HCT116 (cell line): ENCODE measurements around the gene GRID2IP. TPM values are rescaled to one million over a fixed set of nuclear protein-coding genes. Genes with fewer than 3 reads are reported as not detected.
"Not testable (repeated sequence)": the region's sequence is repeated elsewhere in the genome, so short reads cannot be mapped to it uniquely, and the experiment has no call there.

Experiments used
- ATAC-seq: fragments of 200-7000 bp; cut with Tn5 transposase; 2 replicates; pipeline ENCODE4 v1.9.1; 2020; ENCODE audit warnings: mild to moderate bottlenecking, moderate library complexity
- BruUV-seq: library from RNA; stranded (reverse); fragments of 400-500 nt; replicated peaks from 2 replicates; lab custom pipeline; 2021; lab: Mats Ljungman, UMichigan
- CTCF ChIA-PET: fragments of 300-600 bp; sonication (Branson Sonifier 250); formaldehyde crosslinking; loops from one replicate; lab custom pipeline; 2021; ENCODE audit warnings: antibody characterized with exemption; lab: Charles Lee
- POLR2A ChIA-PET: fragments of 300-600, 350-600 bp; sonication (Branson Sonifier 250); formaldehyde crosslinking; loops from one replicate; lab custom pipeline; 2021; ENCODE audit warnings: antibody characterized with exemption; lab: Charles Lee
- RAD21 ChIA-PET, 2 experiments: fragments of 300-600 bp; sonication (Branson Sonifier 250); formaldehyde crosslinking; loops; one replicate each; lab custom pipeline; 2023; ENCODE audit warnings: low total read pairs in 2 of 2; ENCODE audit not compliant: uncharacterized antibody in 2 of 2, unreplicated experiment in 2 of 2, low non-redundant PET in 1 of 2; lab: Charles Lee
- DNase-seq: peaks from one replicate; pipeline ENCODE4 v3.0.0-alpha.2; 2010; ENCODE audit warnings: low read depth, low spot score
- H2AFZ ChIP-seq: fragments of 200-600 bp; shearing (Covaris generic), sonication (generic); 2 replicates; pipeline ENCODE4 v1.6.1; 2017; ENCODE audit warnings: low read depth, mixed run types, mixed read lengths, antibody characterized with exemption, low read length; ENCODE audit not compliant: poor library complexity, severe bottlenecking
- H3K27ac ChIP-seq: 2 replicates; pipeline ENCODE4 v1.5.1; 2012; ENCODE audit warnings: low read depth, low read length
- H3K27me3 ChIP-seq: fragments of 200-600 bp; sonication (generic); 2 replicates; pipeline ENCODE4 v1.6.1; 2016; ENCODE audit warnings: mixed run types, low read length, mixed read lengths; ENCODE audit not compliant: insufficient read depth
- H3K36me3 ChIP-seq, 2 experiments: fragments of 200-500 bp in 1 of 2; fragments of 200-600 bp in 1 of 2; sonication (Bioruptor generic) in 1 of 2; sonication (generic) in 1 of 2; 2 replicates each; pipeline versions ENCODE4 v1.5.1 to v1.6.1; 2014 to 2016; ENCODE audit warnings: low read length in 2 of 2, inconsistent platforms in 1 of 2, mixed read lengths in 1 of 2, mixed run types in 1 of 2; ENCODE audit not compliant: insufficient read depth in 2 of 2, control insufficient read depth in 1 of 2
- H3K4me1 ChIP-seq, 2 experiments: fragments of 200-600 bp in 1 of 2; sonication (generic) in 1 of 2; 2 replicates each; pipeline versions ENCODE4 v1.5.1 to v1.6.1; 2012 to 2017; ENCODE audit warnings: low read length in 2 of 2, inconsistent platforms in 1 of 2, mild to moderate bottlenecking in 1 of 2, mixed read lengths in 1 of 2, mixed run types in 1 of 2, moderate library complexity in 1 of 2; ENCODE audit not compliant: insufficient read depth in 2 of 2, control insufficient read depth in 1 of 2
- H3K4me2 ChIP-seq: fragments of 200-600 bp; sonication (generic); 2 replicates; pipeline ENCODE4 v1.6.1; 2017; ENCODE audit warnings: mixed run types, low read length, mixed read lengths
- H3K4me3 ChIP-seq, 2 experiments: fragments of 200-600 bp in 1 of 2; sonication (generic) in 1 of 2; replicated peaks in 1 of 2; 2 replicates each; pipeline ENCODE4 v1.5.1; 2011 to 2016; ENCODE audit warnings: low read length in 2 of 2, control low read depth in 1 of 2, low read depth in 1 of 2, mild to moderate bottlenecking in 1 of 2, mixed read lengths in 1 of 2, mixed run types in 1 of 2
- H3K79me2 ChIP-seq: fragments of 200-600 bp; sonication (generic); 2 replicates; pipeline ENCODE4 v1.6.1; 2017; ENCODE audit warnings: mild to moderate bottlenecking, mixed run types, low read length, moderate library complexity, mixed read lengths; ENCODE audit not compliant: insufficient read depth
- H3K9ac ChIP-seq: fragments of 200-600 bp; sonication (generic); 2 replicates; pipeline ENCODE4 v1.6.1; 2016; ENCODE audit warnings: low read length, mixed read lengths
- H3K9me2 ChIP-seq: fragments of 200-600 bp; sonication (generic), shearing (Covaris generic); 2 replicates; pipeline ENCODE4 v1.6.1; 2017; ENCODE audit warnings: mixed run types, mild to moderate bottlenecking, moderate library complexity; ENCODE audit not compliant: insufficient read depth
- H3K9me3 ChIP-seq, 2 experiments: fragments of 200-500 bp in 1 of 2; fragments of 200-600 bp in 1 of 2; sonication (Bioruptor generic) in 1 of 2; sonication (generic) in 1 of 2; 2 replicates each; pipeline ENCODE4 v1.6.1; 2014 to 2017; ENCODE audit warnings: low read length in 2 of 2, mixed read lengths in 2 of 2, inconsistent platforms in 1 of 2, low read depth in 1 of 2, mild to moderate bottlenecking in 1 of 2, mixed run types in 1 of 2, moderate library complexity in 1 of 2; ENCODE audit not compliant: control insufficient read depth in 1 of 2, insufficient read depth in 1 of 2
- H4K20me1 ChIP-seq: fragments of 200-600 bp; sonication (generic), shearing (Covaris generic); 2 replicates; pipeline ENCODE4 v1.6.1; 2017; ENCODE audit warnings: mixed run types, mild to moderate bottlenecking, moderate library complexity; ENCODE audit not compliant: insufficient read depth
- ELF1 ChIP-seq: IDR thresholded peaks from 2 replicates; pipeline ENCODE4 v1.6.1; 2012; ENCODE audit warnings: low read depth, borderline replicate concordance
- POLR2A ChIP-seq: IDR thresholded peaks from 2 replicates; pipeline ENCODE4 v1.7.0; 2011; ENCODE audit warnings: borderline replicate concordance; ENCODE audit not compliant: insufficient read depth, insufficient read length; ENCODE audit errors: extremely low read depth
- POLR2AphosphoS5 ChIP-seq: IDR thresholded peaks from 2 replicates; pipeline ENCODE4 v1.6.1; 2011; ENCODE audit warnings: mild to moderate bottlenecking, low read depth, low read length, moderate library complexity
- RAD21 ChIP-seq: IDR thresholded peaks from 2 replicates; pipeline ENCODE4 v1.6.1; 2012; ENCODE audit warnings: low read depth, mild to moderate bottlenecking
- SIN3A ChIP-seq: IDR thresholded peaks from 2 replicates; pipeline ENCODE4 v1.6.1; 2012; ENCODE audit warnings: low read depth
- intact Hi-C: fragments of 100-400 bp; cut with micrococcal nuclease; formaldehyde crosslinking; loops from 2 replicates; pipeline ENCODE4 v1.10.0; 2022
- total RNA-seq: library from RNA; stranded (reverse); gene quantifications from one replicate; pipeline ENCODE4 v1.2.1, GENCODE V29; 2021; ENCODE audit not compliant: unreplicated experiment

The GRID2IP gene
- total RNA-seq, 1 experiment from 2014 or later, result 3.2 TPM

DNA sequence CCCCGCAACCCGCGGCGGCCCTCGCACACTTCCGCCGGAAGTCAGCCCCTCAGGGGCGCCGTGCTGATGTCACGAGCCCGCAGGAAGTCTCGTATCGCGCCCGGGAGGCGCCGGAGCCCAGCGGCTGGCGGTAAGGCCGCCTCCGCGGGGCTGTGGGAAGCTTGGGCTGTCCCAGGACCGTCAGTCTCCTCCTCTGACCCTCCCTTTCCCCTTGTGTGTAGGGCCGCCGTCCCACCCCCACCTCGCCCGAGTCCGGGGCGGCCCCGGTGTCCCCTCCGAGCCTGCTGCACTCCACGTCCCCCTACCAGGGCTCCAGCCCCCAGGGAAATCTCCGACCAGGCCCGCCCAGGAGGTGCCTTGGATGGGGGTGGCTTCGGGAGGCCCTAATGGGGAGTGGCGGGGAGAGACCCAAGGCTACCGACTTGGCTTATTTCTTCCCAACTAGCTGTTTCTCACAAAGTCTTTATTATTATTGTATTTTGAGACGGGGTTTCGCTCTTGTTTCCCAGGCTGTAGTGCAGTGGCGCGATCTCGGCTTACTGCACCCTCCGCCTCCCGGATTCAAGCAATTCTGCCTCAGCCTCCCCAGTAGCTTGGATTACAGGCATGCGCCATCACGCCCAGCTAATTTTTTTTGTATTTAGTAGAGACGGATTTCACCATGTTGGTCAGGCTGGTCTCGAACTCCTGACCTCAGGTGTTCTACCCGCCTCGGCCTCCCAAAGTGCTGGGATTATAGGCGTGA, 26.3 kb upstream of the GRID2IP start, which contains the start of gene ZDHHC4 (continued):
- TF ChIP-seq SIN3A (peak; percentile 82; the same call in 1 of the 2 replicates), POLR2A (peak; percentile 92), POLR2AphosphoS5 (peak; percentile 99), ELF1 (no peak; the same call in 1 of the 2 replicates), RAD21 (no peak)

DNA sequence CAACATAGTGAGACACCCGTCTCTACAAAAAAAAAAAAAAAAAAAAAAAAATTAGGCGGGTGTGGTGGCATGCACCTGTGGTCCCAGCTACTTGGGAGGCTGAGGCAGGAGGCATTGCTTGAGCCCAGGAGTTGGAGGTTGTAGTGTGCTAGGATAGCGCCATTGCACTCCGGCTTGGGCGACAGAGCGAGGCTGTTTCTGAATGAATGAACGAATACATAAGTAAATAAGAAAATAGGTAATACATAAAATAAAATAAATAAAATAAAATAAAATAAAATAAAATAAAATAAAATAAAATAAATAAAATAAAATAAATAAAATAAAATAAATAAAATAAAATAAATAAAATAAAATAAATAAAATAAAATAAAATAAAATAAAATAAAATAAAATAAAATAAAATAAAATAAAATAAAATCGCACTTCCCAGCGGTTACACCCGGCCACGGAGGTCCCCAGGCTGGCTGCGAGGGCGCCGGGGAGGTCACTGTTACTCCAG, 25.7 kb upstream of the GRID2IP start:
- H3K27me3 ChIP-seq, H2AFZ ChIP-seq, H3K9me2 ChIP-seq, intact Hi-C loops, DNase-seq, ATAC-seq, H3K9me3 ChIP-seq, RAD21 ChIA-PET, H4K20me1 ChIP-seq, H3K36me3 ChIP-seq, BruUV-seq: not testable (repeated sequence)
- peak overlapping the region; percentile 82 for H3K9ac ChIP-seq
- ChIA-PET CTCF (interaction anchor here (2.0 kb wide), 1 partner anchor 13 kb away, joined by 7 read pairs; the partner anchor contains the start of gene INTS15), POLR2A (interaction anchor here (0.6 kb wide), 1 partner anchor 80 kb away, joined by 3 read pairs; no protein-coding TSS in a partner anchor)
- H3K27ac ChIP-seq, result peak overlapping the region; percentile 49
- H3K4me3 ChIP-seq, result peak overlapping the region; percentile 69 to 87
- H3K4me2 ChIP-seq, result peak overlapping the region; percentile 96
- peaks cover 11 to 23% of the 10 kb centered on the region in 2 experiments for H3K4me1 ChIP-seq
- H3K79me2 ChIP-seq, result peaks cover 22% of the 10 kb centered on the region; the same call in 1 of the 2 replicates
